Effector CD4-positive, alpha-beta T cell (primary cell): ENCODE results near the gene CFAP99.
A peak's percentile ranks its signal among the peaks of the same experiment; 100 is the strongest.

Experiments used
- DNase-seq: peaks from one replicate; pipeline ENCODE4 v3.0.0-alpha.2; 2020

CFAP99 gene

GRCh38 chr4:2478229-2478628 lies 59.5 kb downstream of the CFAP99 start:
- no peak for DNase-seq

- no peak for DNase-seq
Measured at GRCh38 chr4:2480649-2481048, 61.9 kb downstream of the CFAP99 start.

GRCh38 chr4:2482192-2482591 lies 63.4 kb downstream of the CFAP99 start:
- no peak for DNase-seq

GRCh38 chr4:2482693-2483092 lies 63.9 kb downstream of the CFAP99 start:
- DNase-seq, result no peak

- DNase-seq, result no peak
Measured at GRCh38 chr4:2483237-2483636, 64.5 kb downstream of the CFAP99 start.

GRCh38 chr4:2484185-2484584 lies 65.4 kb downstream of the CFAP99 start:
- no peak for DNase-seq

- DNase-seq, result peak; percentile 57
Measured at GRCh38 chr4:2484993-2485392, 66.2 kb downstream of the CFAP99 start.

GRCh38 chr4:2485956-2486355 lies 67.2 kb downstream of the CFAP99 start:
- DNase-seq, result no peak

- DNase-seq, result no peak
Measured at GRCh38 chr4:2486981-2487380, 68.2 kb downstream of the CFAP99 start.

GRCh38 chr4:2487632-2488031 lies 68.9 kb downstream of the CFAP99 start:
- no peak for DNase-seq

GRCh38 chr4:2489081-2489805 lies 70.5 kb downstream of the CFAP99 start:
- DNase-seq, result no peak

- no peak for DNase-seq
Measured at GRCh38 chr4:2489841-2490552, 71.2 kb downstream of the CFAP99 start.

- no peak for DNase-seq
Measured at GRCh38 chr4:2492970-2493369, 74.2 kb downstream of the CFAP99 start.

- DNase-seq, result no peak
Measured at GRCh38 chr4:2494992-2495391, 76.2 kb downstream of the CFAP99 start.

- DNase-seq, result no peak
Measured at GRCh38 chr4:2497324-2497723, 78.6 kb downstream of the CFAP99 start.

GRCh38 chr4:2497931-2498330 lies 79.2 kb downstream of the CFAP99 start:
- DNase-seq, result no peak

- no peak for DNase-seq
Measured at GRCh38 chr4:2500547-2500946, 81.8 kb downstream of the CFAP99 start.

GRCh38 chr4:2501034-2501594 lies 82.4 kb downstream of the CFAP99 start:
- no peak for DNase-seq

- no peak for DNase-seq
Measured at GRCh38 chr4:2503809-2504208, 85.1 kb downstream of the CFAP99 start.

GRCh38 chr4:2507259-2507658 lies 88.5 kb downstream of the CFAP99 start:
- DNase-seq, result no peak

- no peak for DNase-seq
Measured at GRCh38 chr4:2507855-2508254, 89.1 kb downstream of the CFAP99 start.

GRCh38 chr4:2510351-2511259 lies 91.8 kb downstream of the CFAP99 start:
- DNase-seq, result no peak

- DNase-seq, result no peak
Measured at GRCh38 chr4:2511645-2512131, 92.9 kb downstream of the CFAP99 start.
